NB4 (cell line): ENCODE measurements around the gene COG8.

Source experiments
- DNase-seq: peaks from one replicate; pipeline ENCODE4 v3.0.0; 2010; ENCODE audit warnings: low read depth
- H3K4me3 ChIP-seq: one replicate; pipeline ENCODE4 v1.5.1; 2011; ENCODE audit warnings: mild to moderate bottlenecking, low read depth, low read length, moderate library complexity
- MYC ChIP-seq: IDR thresholded peaks from 2 replicates; pipeline ENCODE4 v1.6.1; 2011; ENCODE audit warnings: low read depth, low read length
- POLR2A ChIP-seq: IDR thresholded peaks from 2 replicates; pipeline ENCODE4 v1.6.1; 2011; ENCODE audit warnings: mild to moderate bottlenecking; ENCODE audit not compliant: insufficient read length; ENCODE audit errors: extremely low read depth
- TF ChIP-seq, protein P1 (sequence below): IDR thresholded peaks from one replicate; pipeline ENCODE4 v1.5.1; 2012; ENCODE audit warnings: low read depth, low read length
- TF ChIP-seq, protein P2 (sequence below): IDR thresholded peaks from 2 replicates; pipeline ENCODE4 v1.6.1; 2011; ENCODE audit warnings: low read depth, low read length

COG8 gene

DNA sequence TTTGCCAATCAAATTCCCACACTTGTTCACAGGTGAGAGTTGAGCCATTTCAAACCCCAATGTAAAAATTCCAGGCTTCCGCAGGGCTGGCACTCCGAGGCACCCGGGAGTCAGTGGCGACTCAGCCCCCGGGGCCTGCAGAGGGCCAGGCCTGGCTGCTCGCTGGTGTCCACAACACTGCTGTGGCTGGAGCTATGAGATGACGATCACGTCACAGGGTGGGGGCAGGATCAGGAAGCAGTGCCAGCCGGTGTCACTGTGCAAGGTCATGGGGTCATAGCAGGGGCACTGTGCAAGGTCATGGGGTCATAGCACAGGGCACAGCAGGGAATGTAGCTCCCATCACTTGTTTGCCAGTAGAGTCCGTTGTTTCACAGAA is 20.5 kb downstream of the COG8 start:
- no peak for DNase-seq
- TF ChIP-seq POLR2A = no peak
- TF ChIP-seq MYC = no peak
- TF ChIP-seq, protein P1, sequence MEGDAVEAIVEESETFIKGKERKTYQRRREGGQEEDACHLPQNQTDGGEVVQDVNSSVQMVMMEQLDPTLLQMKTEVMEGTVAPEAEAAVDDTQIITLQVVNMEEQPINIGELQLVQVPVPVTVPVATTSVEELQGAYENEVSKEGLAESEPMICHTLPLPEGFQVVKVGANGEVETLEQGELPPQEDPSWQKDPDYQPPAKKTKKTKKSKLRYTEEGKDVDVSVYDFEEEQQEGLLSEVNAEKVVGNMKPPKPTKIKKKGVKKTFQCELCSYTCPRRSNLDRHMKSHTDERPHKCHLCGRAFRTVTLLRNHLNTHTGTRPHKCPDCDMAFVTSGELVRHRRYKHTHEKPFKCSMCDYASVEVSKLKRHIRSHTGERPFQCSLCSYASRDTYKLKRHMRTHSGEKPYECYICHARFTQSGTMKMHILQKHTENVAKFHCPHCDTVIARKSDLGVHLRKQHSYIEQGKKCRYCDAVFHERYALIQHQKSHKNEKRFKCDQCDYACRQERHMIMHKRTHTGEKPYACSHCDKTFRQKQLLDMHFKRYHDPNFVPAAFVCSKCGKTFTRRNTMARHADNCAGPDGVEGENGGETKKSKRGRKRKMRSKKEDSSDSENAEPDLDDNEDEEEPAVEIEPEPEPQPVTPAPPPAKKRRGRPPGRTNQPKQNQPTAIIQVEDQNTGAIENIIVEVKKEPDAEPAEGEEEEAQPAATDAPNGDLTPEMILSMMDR = no peak
- TF ChIP-seq, protein P2, sequence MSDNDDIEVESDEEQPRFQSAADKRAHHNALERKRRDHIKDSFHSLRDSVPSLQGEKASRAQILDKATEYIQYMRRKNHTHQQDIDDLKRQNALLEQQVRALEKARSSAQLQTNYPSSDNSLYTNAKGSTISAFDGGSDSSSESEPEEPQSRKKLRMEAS = no peak
- no peak overlapping the region for H3K4me3 ChIP-seq

DNA sequence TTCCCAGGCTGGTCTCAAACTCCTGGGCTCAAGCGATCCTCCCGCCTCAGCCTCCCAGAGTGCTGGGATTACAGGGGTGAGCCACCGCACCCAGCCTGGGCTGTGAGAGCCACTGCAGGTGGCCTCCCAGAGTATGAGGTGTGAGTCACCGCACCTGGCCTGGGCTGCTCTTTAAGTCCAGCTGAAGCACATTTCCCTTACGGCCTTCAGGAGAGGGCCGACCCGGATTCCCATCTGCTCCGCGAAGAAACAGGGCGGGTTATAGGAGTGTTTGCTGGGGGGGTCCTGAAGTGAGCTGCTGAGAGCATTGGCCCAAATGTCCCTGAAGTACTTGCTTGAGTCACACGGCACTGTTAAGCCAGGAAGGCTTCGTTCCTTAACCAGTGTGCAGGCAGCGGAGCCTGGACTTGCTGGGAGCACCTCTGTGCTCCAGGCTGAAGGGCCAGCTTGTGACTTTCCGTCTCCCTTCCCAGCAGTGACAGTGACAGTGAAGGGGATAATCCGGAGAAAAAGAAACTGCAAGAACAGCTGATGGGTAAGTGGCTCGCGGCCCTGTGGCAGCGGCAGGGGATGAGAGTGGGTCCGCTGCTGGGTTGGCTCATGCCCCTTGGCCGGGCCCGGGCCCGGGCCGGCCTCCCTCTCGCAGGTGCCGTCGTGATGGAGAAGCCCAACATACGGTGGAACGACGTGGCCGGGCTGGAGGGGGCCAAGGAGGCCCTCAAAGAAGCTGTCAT is 21.0 kb downstream of the COG8 start:
- TF ChIP-seq, protein P2 = no peak
- no peak for DNase-seq
- H3K4me3 ChIP-seq = no peak overlapping the region

DNA sequence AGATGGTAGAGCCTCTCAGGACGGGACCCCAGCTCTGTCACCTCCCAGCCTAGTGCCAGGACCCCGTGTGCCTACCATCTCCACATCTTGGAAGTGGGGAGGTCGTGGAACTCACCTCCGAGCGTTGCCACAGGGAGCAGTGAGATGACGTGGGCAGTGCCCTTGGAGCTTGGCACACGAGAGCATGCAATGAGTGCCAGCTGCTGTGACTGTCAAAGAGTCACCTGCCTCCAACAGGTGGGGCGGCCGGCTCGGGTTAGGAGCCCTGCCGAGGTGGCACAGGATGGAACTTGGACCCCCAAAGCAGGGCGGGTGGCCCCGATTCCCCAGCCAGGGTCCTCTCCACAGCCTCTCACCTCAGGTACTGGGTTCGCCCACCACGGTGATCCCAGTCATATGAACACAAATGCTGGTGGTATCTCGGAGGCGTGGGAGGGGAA is 22.7 kb downstream of the COG8 start:
- no peak overlapping the region for H3K4me3 ChIP-seq
- no peak for TF ChIP-seq MYC
- TF ChIP-seq, protein P2 = no peak
- TF ChIP-seq POLR2A = no peak
- TF ChIP-seq, protein P1 = no peak
- DNase-seq = peak; percentile 8

DNA sequence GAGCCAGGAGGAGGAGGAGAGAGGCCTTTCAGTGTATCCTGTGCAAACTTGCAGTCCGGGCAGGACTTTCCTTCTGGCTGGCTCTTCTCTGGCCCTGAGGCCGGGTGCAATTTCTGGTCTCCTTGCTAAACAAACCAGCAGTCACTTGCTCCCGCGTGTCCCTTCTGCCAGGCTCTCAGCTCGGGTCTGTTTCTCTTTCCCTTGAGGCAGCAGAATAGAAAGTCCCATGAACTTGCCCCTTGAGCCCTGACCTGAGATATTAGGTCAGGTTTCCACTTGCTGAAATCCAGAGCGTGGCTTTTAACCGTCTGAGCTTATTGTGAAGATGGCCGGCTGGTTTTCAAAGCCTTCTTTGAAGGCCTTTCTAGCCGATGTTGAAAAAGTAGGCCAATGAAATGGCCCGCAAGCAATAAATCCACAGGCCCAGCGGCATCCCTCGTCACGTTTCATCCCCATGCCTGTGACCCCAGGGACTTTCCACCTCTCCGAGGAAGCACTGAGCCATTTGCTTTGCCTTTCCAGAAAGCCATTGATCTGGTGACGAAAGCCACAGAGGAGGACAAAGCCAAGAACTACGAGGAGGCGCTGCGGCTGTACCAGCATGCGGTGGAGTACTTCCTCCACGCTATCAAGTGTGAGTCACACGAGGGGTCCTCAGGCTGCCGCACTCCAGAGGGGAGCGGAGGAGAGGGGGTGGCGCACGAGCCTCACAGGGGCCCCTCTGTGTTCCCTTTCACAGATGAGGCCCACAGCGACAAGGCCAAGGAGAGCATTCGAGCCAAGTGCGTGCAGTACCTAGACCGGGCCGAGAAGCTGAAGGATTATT is 23.7 kb downstream of the COG8 start:
- peak; percentile 90 for DNase-seq
- H3K4me3 ChIP-seq = peak overlapping the region; percentile 38
- TF ChIP-seq, protein P1 = no peak
- TF ChIP-seq, protein P2 = peak; percentile 94
- peak; percentile 91 for TF ChIP-seq MYC

DNA sequence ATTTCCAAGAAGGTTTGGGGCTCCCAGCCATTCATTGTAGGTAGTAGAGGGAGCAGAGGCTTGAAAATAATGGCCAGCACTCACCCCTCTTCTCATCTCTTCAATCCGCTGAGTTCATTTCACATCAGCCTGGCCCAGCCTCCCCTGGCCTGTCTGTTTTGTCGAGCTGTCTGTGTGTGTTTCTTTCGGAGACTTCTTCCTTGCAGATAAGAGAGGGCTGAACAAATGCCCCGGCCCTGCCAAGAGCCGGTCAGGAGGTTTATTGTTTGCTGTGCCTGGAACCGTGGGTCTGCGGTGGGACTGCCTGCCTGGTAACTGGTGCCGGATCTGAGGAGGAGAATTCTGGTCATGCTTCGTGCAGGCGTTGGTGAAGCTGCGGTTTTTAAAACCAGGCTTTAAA is 24.8 kb downstream of the COG8 start:
- TF ChIP-seq MYC (no peak), POLR2A (no peak)
- TF ChIP-seq, protein P2 = no peak
- TF ChIP-seq, protein P1 = no peak
- DNase-seq = no peak
- no peak overlapping the region for H3K4me3 ChIP-seq

DNA sequence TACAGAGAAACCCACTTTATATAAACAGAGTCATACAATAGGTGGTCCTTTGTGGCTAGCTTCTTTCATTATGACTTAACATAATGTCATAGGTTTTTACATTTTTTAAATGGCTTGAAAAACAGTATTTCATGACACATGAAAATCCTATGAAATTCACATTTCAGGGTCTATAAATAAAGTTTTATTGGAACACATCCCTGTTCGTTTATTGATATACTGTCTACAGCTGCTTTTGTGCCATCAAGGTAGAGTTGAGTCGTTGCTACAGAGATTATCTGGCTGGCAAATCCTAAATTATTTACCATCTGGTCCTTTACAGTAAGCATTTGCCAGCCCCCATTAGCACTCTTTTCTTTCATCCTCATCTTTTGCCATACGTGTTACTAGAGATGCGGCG is 25.9 kb downstream of the COG8 start:
- TF ChIP-seq, protein P2 = no peak
- TF ChIP-seq MYC = no peak
- TF ChIP-seq, protein P1 = no peak
- no peak for TF ChIP-seq POLR2A
- no peak for DNase-seq
- no peak overlapping the region for H3K4me3 ChIP-seq
